HAP-1 (cell line): ENCODE results near the gene CARMIL3.
A peak's percentile ranks its signal among the peaks of the same experiment; 100 is the strongest.

Source experiments
- DNase-seq, 2 experiments: peaks; one replicate each; pipeline ENCODE4 v3.0.0-alpha.2; 2016 to 2020; ENCODE audit warnings: low spot score in 2 of 2
- H3K27me3 ChIP-seq: fragments of 250-450 bp; sonication (Bioruptor Pico); 2 replicates; pipeline ENCODE4 v1.5.1; 2020; ENCODE audit warnings: low read depth, mild to moderate bottlenecking, moderate library complexity
- H3K36me3 ChIP-seq: fragments of 250-450 bp; sonication (Bioruptor Pico); replicated peaks from 2 replicates; pipeline ENCODE4 v1.5.1; 2020; ENCODE audit warnings: mild to moderate bottlenecking
- H3K4me1 ChIP-seq: fragments of 250-450 bp; sonication (Bioruptor Pico); 2 replicates; pipeline ENCODE4 v1.5.1; 2020; ENCODE audit warnings: mild to moderate bottlenecking
- H3K4me3 ChIP-seq: fragments of 250-450 bp; sonication (Bioruptor Pico); 2 replicates; pipeline ENCODE4 v1.5.1; 2020; ENCODE audit warnings: mild to moderate bottlenecking, moderate library complexity
- H3K9me3 ChIP-seq: fragments of 250-450 bp; sonication (Bioruptor Pico); 2 replicates; pipeline ENCODE4 v1.5.1; 2020; ENCODE audit warnings: mild to moderate bottlenecking, moderate library complexity
- in situ Hi-C: fragments of 300-500 bp; cut with MboI; formaldehyde crosslinking; loops from 3 replicates; pipeline ENCODE4 v1.14.3; 2020; ENCODE audit warnings: low sequenced_read_pairs, inconsistent platforms, mixed read lengths

CARMIL3 gene

GRCh38 chr14:24108336-24108874 lies 56.6 kb downstream of the CARMIL3 start:
- no peaks in the 10 kb centered on the region for H3K4me1 ChIP-seq
- no peaks in the 10 kb centered on the region for H3K9me3 ChIP-seq
- DNase-seq: no peak
- peaks cover 12% of the 10 kb centered on the region for H3K36me3 ChIP-seq
- in situ Hi-C loops: no loop called here
- H3K4me3 ChIP-seq: no peak overlapping the region
- no peaks in the 10 kb centered on the region for H3K27me3 ChIP-seq

GRCh38 chr14:24110060-24110459 lies 58.3 kb downstream of the CARMIL3 start:
- Histone ChIP-seq H3K4me3 (no peak overlapping the region), H3K36me3 (0 out of 2 replicates have a peak, but pooled peaks cover 3% of the 10 kb centered on the region), H3K27me3 (no peaks in the 10 kb centered on the region), H3K4me1 (no peaks in the 10 kb centered on the region), H3K9me3 (no peaks in the 10 kb centered on the region)
- in situ Hi-C loops: no loop called here
- no peak for DNase-seq

GRCh38 chr14:24110523-24110922 lies 58.7 kb downstream of the CARMIL3 start:
- Histone ChIP-seq H3K4me1 (peaks cover under 1% of the 10 kb centered on the region), H3K4me3 (no peak overlapping the region), H3K9me3 (no peaks in the 10 kb centered on the region), H3K27me3 (no peaks in the 10 kb centered on the region), H3K36me3 (no peaks in the 10 kb centered on the region)
- DNase-seq: no peak
- in situ Hi-C loops: no loop called here

- DNase-seq: no peak
- in situ Hi-C loops: no loop called here
- Histone ChIP-seq H3K9me3 (no peaks in the 10 kb centered on the region), H3K4me3 (peak overlapping the region; percentile 91), H3K36me3 (peaks cover 13% of the 10 kb centered on the region), H3K27me3 (no peaks in the 10 kb centered on the region), H3K4me1 (peaks cover 10% of the 10 kb centered on the region)
Observed at GRCh38 chr14:24113379-24113800, 61.6 kb downstream of the CARMIL3 start.

- H3K4me1 ChIP-seq: peaks cover 10% of the 10 kb centered on the region
- in situ Hi-C loops: no loop called here
- H3K36me3 ChIP-seq: peaks cover 18% of the 10 kb centered on the region
- no peaks in the 10 kb centered on the region for H3K27me3 ChIP-seq
- DNase-seq: peak; percentile 93
- H3K4me3 ChIP-seq: peak overlapping the region; percentile 91
- H3K9me3 ChIP-seq: no peaks in the 10 kb centered on the region
Observed at GRCh38 chr14:24113801-24114531, 62.2 kb downstream of the CARMIL3 start.

- in situ Hi-C loops: no loop called here
- H3K4me1 ChIP-seq: peaks cover 10% of the 10 kb centered on the region
- no peaks in the 10 kb centered on the region for H3K9me3 ChIP-seq
- peak; percentile 99 for DNase-seq
- H3K4me3 ChIP-seq: peak within 1 kb of the TSS; percentile 91
- H3K27me3 ChIP-seq: no peaks in the 10 kb centered on the region
- peaks cover 26% of the 10 kb centered on the region for H3K36me3 ChIP-seq
Observed at GRCh38 chr14:24114532-24115421, 63.0 kb downstream of the CARMIL3 start, which contains the start of the genes DCAF11 and NRL. DCAF11 (plus strand) TSS chr14:24114777; CDS start chr14:24115595, 818 bp downstream. NRL (minus strand) TSS chr14:24114949; CDS start chr14:24082848, 32,101 bp downstream.

GRCh38 chr14:24115422-24116127 lies 63.8 kb downstream of the CARMIL3 start:
- Histone ChIP-seq H3K9me3 (no peaks in the 10 kb centered on the region), H3K36me3 (peaks cover 33% of the 10 kb centered on the region), H3K4me3 (peak overlapping the region; percentile 91), H3K4me1 (peaks cover 10% of the 10 kb centered on the region), H3K27me3 (no peaks in the 10 kb centered on the region)
- no peak for DNase-seq
- in situ Hi-C loops: no loop called here

- H3K4me1 ChIP-seq: peaks cover 10% of the 10 kb centered on the region
- no peak for DNase-seq
- in situ Hi-C loops: no loop called here
- H3K4me3 ChIP-seq: peak overlapping the region; percentile 91; the same call in 1 of the 2 replicates
- H3K9me3 ChIP-seq: no peaks in the 10 kb centered on the region
- peaks cover 40% of the 10 kb centered on the region for H3K36me3 ChIP-seq
- no peaks in the 10 kb centered on the region for H3K27me3 ChIP-seq
Observed at GRCh38 chr14:24116128-24116814, 64.5 kb downstream of the CARMIL3 start.

GRCh38 chr14:24117179-24117578 lies 65.4 kb downstream of the CARMIL3 start:
- DNase-seq: no peak
- Histone ChIP-seq H3K4me3 (no peak overlapping the region), H3K9me3 (no peaks in the 10 kb centered on the region), H3K27me3 (no peaks in the 10 kb centered on the region), H3K36me3 (peaks cover 44% of the 10 kb centered on the region), H3K4me1 (peaks cover 10% of the 10 kb centered on the region)
- in situ Hi-C loops: no loop called here
